Amniotic epithelial cell (primary cell): ENCODE results near the gene PDX1.
"Not testable (repeated sequence)": the region's sequence is repeated elsewhere in the genome, so short reads cannot be mapped to it uniquely, and the experiment has no call there.

ENCODE experiments used
- DNase-seq: peaks from one replicate; pipeline ENCODE4 v3.0.0-alpha.2; 2010; ENCODE audit warnings: low read depth

PDX1 gene

GRCh38 chr13:27956576-27957300 is 36.9 kb downstream of the PDX1 start:
- no peak for DNase-seq

GRCh38 chr13:27959976-27960361 is 40.2 kb downstream of the PDX1 start:
- DNase-seq, result no peak

GRCh38 chr13:27960362-27961226 is 40.8 kb downstream of the PDX1 start:
- DNase-seq, result peak; percentile 18

- no peak for DNase-seq
These were observed 41.7 kb downstream of the PDX1 start for GRCh38 chr13:27961227-27962085.

GRCh38 chr13:27962128-27962841 is 42.5 kb downstream of the PDX1 start:
- DNase-seq, result no peak

- DNase-seq, result no peak
These were observed 43.2 kb downstream of the PDX1 start for GRCh38 chr13:27962982-27963381.

GRCh38 chr13:27963491-27963890 is 43.7 kb downstream of the PDX1 start:
- DNase-seq, result no peak

- not testable (repeated sequence) for DNase-seq
These were observed 44.4 kb downstream of the PDX1 start for GRCh38 chr13:27964206-27964605.

GRCh38 chr13:27964741-27965323 is 45.0 kb downstream of the PDX1 start:
- no peak for DNase-seq

GRCh38 chr13:27965343-27965739 is 45.5 kb downstream of the PDX1 start:
- DNase-seq, result no peak

- DNase-seq, result no peak
These were observed 46.2 kb downstream of the PDX1 start for GRCh38 chr13:27965740-27966640.

- no peak for DNase-seq
These were observed 46.9 kb downstream of the PDX1 start for GRCh38 chr13:27966641-27967202.

GRCh38 chr13:27967203-27967735 is 47.5 kb downstream of the PDX1 start:
- no peak for DNase-seq

- no peak for DNase-seq
These were observed 48.0 kb downstream of the PDX1 start for GRCh38 chr13:27967736-27968315.

- DNase-seq, result no peak
These were observed 48.7 kb downstream of the PDX1 start for GRCh38 chr13:27968316-27969081.

GRCh38 chr13:27969082-27969865 is 49.5 kb downstream of the PDX1 start, which contains the start of gene CDX2:
CDX2 (minus strand) TSS chr13:27969315; CDS start chr13:27969006, 309 bp downstream.
- no peak for DNase-seq

- no peak for DNase-seq
These were observed 50.0 kb downstream of the PDX1 start for GRCh38 chr13:27969866-27970229.
